IgD-negative memory B cell (primary cell): ENCODE results near the gene MIDN. TPM values are rescaled to one million over a fixed set of nuclear protein-coding genes. Genes with fewer than 3 reads are reported as not detected.
"Not testable (repeated sequence)": the region's sequence is repeated elsewhere in the genome, so short reads cannot be mapped to it uniquely, and the experiment has no call there.

Experiments used
- H3K27ac Mint-ChIP-seq, 3 donors: one replicate each; pipeline ENCODE4 v1.8.0; 2020 to 2022; ENCODE audit warnings: mild to moderate bottlenecking in 3 of 3, mixed read lengths in 3 of 3, moderate library complexity in 1 of 3
- H3K27me3 Mint-ChIP-seq: one replicate; pipeline ENCODE4 v1.8.0; 2021; ENCODE audit warnings: mixed read lengths
- H3K36me3 Mint-ChIP-seq: one replicate; pipeline ENCODE4 v1.8.0; 2020; ENCODE audit warnings: mild to moderate bottlenecking, mixed read lengths
- H3K4me1 Mint-ChIP-seq, 3 donors: one replicate each; pipeline ENCODE4 v1.8.0; 2020 to 2022; ENCODE audit warnings: mixed read lengths in 3 of 3, mild to moderate bottlenecking in 1 of 3
- H3K4me3 Mint-ChIP-seq, 4 donors: one replicate each; pipeline ENCODE4 v1.8.0; 2020 to 2022; ENCODE audit warnings: mild to moderate bottlenecking in 4 of 4, mixed read lengths in 4 of 4, moderate library complexity in 3 of 4
- H3K9me3 Mint-ChIP-seq, 3 donors: one replicate each; pipeline ENCODE4 v1.8.0; 2020 to 2021; ENCODE audit warnings: mixed read lengths in 3 of 3, mild to moderate bottlenecking in 1 of 3
- polyA plus RNA-seq: library from polyadenylated mRNA; unstranded; fragments of 300-500 nt; fragmentation: Illumina TruSeq; gene quantifications from one replicate; pipeline ENCODE4 v1.2.3, GENCODE V29; 2021

Gene MIDN
- polyA plus RNA-seq, 1 donor from 2014 or later: 4.8 TPM

DNA sequence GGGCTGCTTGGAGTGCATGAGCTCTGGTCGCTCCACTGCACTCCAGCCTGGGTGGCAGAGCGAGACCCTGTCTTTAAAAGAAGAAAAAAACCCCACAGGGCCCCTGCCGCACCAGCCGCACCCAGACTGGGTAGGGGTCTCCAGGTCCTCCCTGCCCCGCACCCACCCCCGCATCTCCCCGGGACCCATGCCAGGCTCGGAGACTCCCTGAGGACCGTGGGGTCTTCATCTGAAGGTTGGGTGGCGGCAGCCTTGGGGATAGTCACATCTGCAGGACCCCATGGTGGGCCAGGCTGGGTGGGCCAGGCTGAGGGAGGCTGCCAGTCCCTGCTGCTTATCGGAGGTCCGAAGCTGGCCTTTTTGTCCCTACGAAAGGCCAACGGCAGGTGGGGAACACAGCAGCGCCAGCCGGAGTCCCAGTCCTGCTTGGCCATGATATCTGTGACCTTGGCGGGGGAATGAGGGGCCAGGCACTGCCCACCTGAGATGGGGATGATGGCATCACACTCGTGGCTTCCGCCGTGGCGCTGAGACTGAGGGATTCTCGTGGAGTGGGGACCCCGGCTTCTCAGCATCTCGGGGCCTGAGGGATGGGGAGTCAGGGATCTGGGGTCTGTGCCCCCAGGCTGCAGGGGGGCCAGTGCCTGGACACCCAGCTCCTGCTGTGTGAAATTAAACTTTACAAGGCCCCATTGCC, 48.3 kb downstream of the MIDN start:
- peaks cover 5 to 7% (median 6%) of the 10 kb centered on the region in 3 donors for H3K4me1 Mint-ChIP-seq
- no peak overlapping the region for H3K27ac Mint-ChIP-seq
- H3K36me3 Mint-ChIP-seq: peaks cover 1% of the 10 kb centered on the region
- peak overlapping the region in 1 of 4 donors; percentile 46 for H3K4me3 Mint-ChIP-seq
- H3K9me3 Mint-ChIP-seq: no peaks in the 10 kb centered on the region
- peaks cover 21% of the 10 kb centered on the region for H3K27me3 Mint-ChIP-seq

DNA sequence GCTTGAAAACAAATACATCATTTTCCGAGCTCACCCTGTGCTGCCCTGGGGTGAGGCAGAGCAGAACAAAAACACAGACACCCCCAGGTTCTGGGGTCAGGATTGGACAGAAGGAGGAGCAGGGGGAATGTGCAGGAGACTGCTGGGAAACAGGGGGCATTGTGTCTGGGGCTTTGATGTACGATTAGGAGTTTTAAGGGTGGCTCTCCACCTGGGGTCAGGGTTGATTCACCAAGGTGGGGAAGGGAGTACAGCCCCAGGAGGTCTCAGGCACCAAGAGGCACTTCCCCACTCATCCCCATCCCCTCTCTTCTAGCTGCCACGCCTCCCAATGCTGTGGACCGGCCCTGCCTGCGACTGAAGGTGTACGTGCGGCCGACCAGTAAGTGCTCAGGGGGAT, 49.9 kb downstream of the MIDN start:
- Mint-ChIP-seq H3K36me3 (no peaks in the 10 kb centered on the region), H3K4me1 (peaks cover 0 to 4% (median 0%) of the 10 kb centered on the region in 3 donors), H3K9me3 (no peaks in the 10 kb centered on the region), H3K27me3 (peaks cover 10% of the 10 kb centered on the region), H3K27ac (no peak overlapping the region), H3K4me3 (no peak overlapping the region)

GRCh38 chr19:1299801-1300200, 51.4 kb downstream of the MIDN start:
- peaks cover 6% of the 10 kb centered on the region for H3K27me3 Mint-ChIP-seq
- no peak overlapping the region for H3K4me3 Mint-ChIP-seq
- H3K9me3 Mint-ChIP-seq: no peaks in the 10 kb centered on the region
- no peaks in the 10 kb centered on the region for H3K36me3 Mint-ChIP-seq
- peaks cover 0 to 4% (median 1%) of the 10 kb centered on the region in 3 donors for H3K4me1 Mint-ChIP-seq
- H3K27ac Mint-ChIP-seq: no peak overlapping the region

DNA sequence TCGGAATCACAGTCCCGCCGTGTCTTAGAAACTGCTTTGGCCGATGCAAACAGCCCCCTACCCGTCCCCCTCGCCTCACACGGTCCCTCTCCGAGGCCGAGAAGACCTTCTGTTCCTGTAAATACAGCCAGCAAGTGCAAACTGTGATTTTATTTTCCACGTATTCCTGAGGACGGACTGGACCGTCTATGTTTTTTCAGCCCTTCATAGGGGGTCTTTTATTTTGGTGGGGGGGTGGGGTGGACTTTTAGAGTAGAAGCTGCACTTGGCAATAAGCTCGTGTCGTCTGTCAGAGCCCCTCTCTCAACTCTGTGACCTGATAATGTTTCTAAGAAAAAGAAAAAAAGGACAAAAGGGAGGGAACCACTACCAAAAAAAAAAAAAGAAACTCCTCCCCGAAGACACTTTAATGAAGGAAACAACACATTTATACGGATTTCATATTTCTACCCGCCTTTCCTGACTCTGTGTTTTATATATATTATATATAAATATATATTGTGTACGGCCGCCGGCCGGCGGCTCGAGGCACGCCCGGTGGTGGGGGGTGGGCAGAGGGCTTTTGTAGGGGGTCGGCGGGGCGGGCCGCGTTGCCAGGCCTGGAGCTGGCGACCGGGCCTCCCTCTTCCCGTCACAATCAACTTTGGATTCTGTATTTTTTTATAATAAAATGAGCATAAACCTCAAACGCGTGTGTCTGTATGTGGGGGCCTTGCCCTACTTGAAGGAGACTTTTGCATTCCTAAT, 52.5 kb downstream of the MIDN start:
- Mint-ChIP-seq H3K4me3 (no peak overlapping the region), H3K36me3 (no peaks in the 10 kb centered on the region), H3K27me3 (peaks cover 6% of the 10 kb centered on the region), H3K27ac (no peak overlapping the region), H3K9me3 (no peaks in the 10 kb centered on the region), H3K4me1 (peaks cover 0 to 4% (median 1%) of the 10 kb centered on the region in 3 donors)

- H3K4me1 Mint-ChIP-seq: peaks cover 0 to 4% (median 1%) of the 10 kb centered on the region in 3 donors
- H3K27me3 Mint-ChIP-seq: peaks cover 3% of the 10 kb centered on the region
- no peaks in the 10 kb centered on the region for H3K36me3 Mint-ChIP-seq
- no peak overlapping the region for H3K27ac Mint-ChIP-seq
- H3K9me3 Mint-ChIP-seq: no peaks in the 10 kb centered on the region
- no peak overlapping the region for H3K4me3 Mint-ChIP-seq
Observed at GRCh38 chr19:1302533-1303239, 54.3 kb downstream of the MIDN start.

DNA sequence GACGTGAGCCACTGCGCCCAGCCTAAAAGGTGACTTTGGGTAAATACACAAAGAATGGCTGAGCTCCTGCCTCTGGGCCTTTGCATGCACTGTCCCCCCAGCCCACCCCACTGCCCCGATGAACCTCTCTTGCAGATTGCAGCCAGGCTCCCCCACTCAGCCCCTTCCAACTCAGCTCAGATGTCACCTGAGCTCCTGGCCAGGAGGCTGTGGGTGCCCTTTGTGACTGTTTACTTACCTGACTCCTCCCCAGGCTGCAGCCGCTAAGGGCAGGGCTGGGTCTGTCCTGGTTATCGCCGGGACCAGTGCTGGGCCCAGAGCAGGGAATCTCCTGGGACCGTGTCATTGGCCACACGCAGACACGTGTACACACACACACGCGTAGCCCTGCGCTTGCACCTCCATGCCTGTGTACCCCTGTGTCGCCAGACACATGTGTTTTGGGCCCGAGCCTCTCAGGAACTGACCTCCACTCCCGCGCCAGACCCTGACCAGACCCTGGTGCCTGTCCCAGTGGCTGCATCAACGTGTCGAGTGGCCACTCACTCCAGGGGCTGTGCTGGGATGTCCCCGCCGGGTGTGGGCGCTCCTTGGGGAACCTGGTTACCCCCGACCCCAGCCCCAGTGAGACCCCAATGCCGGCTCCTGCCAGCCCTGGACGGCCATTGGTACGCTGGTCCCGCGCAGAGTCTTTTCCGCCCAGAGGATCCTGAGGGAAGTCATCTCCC, 56.0 kb downstream of the MIDN start:
- Mint-ChIP-seq H3K4me1 (peaks cover 0 to 4% (median 1%) of the 10 kb centered on the region in 3 donors), H3K27ac (no peak overlapping the region), H3K4me3 (no peak overlapping the region), H3K9me3 (no peaks in the 10 kb centered on the region), H3K27me3 (no peaks in the 10 kb centered on the region), H3K36me3 (no peaks in the 10 kb centered on the region)

- not testable (repeated sequence) for H3K27ac Mint-ChIP-seq, H3K27me3 Mint-ChIP-seq, H3K4me3 Mint-ChIP-seq, H3K4me1 Mint-ChIP-seq, H3K36me3 Mint-ChIP-seq, H3K9me3 Mint-ChIP-seq
Observed at GRCh38 chr19:1305354-1305753, 57.0 kb downstream of the MIDN start.

- Mint-ChIP-seq H3K4me3 (peak overlapping the region in 1 of 4 donors; percentile 39), H3K27me3 (no peaks in the 10 kb centered on the region), H3K27ac (peak overlapping the region in 1 of 3 donors; percentile 70), H3K4me1 (peaks cover 0 to 4% (median 1%) of the 10 kb centered on the region in 3 donors), H3K36me3 (no peaks in the 10 kb centered on the region), H3K9me3 (no peaks in the 10 kb centered on the region)
Observed at GRCh38 chr19:1307320-1307719, 58.9 kb downstream of the MIDN start.

- Mint-ChIP-seq H3K9me3 (no peaks in the 10 kb centered on the region), H3K27ac (peak overlapping the region in 1 of 3 donors; percentile 70), H3K4me1 (peaks cover 0 to 4% (median 1%) of the 10 kb centered on the region in 3 donors), H3K4me3 (no peak overlapping the region), H3K36me3 (no peaks in the 10 kb centered on the region), H3K27me3 (no peaks in the 10 kb centered on the region)
Observed at GRCh38 chr19:1307755-1308303, 59.4 kb downstream of the MIDN start.

DNA sequence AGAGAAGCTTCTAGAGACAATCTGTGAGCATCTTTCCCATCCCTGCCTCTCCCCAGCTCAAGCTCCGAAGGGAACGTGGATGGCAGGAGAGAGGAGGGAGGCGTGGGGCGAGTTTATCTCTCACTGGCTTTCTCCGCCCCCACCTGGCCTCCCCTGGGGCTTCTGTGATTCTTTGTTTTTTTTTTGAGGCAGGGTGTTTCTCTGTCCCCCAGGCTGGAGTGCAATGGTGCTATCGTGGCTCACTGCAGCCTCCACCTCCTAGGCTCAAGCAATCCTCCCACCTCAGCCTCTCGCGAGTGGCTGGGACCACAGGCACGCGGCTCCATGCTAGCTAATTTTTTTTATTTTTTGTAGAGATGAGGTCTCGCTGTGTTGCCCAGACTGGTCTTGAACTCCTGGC, 60.3 kb downstream of the MIDN start:
- no peaks in the 10 kb centered on the region for H3K4me1 Mint-ChIP-seq
- no peak overlapping the region for H3K4me3 Mint-ChIP-seq
- H3K27me3 Mint-ChIP-seq: peaks cover 1% of the 10 kb centered on the region
- H3K27ac Mint-ChIP-seq: no peak overlapping the region
- H3K9me3 Mint-ChIP-seq: no peaks in the 10 kb centered on the region
- no peaks in the 10 kb centered on the region for H3K36me3 Mint-ChIP-seq

Other genes with a start within 250 kb of the MIDN start
- not detected for gene GRIN3B, start 248.2 kb upstream of the MIDN start, polyA plus RNA-seq
- gene TMEM259, start 227.5 kb upstream of the MIDN start, polyA plus RNA-seq: 82.6 TPM
- not detected for gene RNU6-2, start 227.1 kb upstream of the MIDN start, polyA plus RNA-seq
- 596 TPM for gene CNN2, start 222.0 kb upstream of the MIDN start, polyA plus RNA-seq
- gene ABCA7, start 208.5 kb upstream of the MIDN start, polyA plus RNA-seq: 21.4 TPM
- 391 TPM for gene ARHGAP45, start 181.4 kb upstream of the MIDN start, polyA plus RNA-seq
- gene POLR2E, start 153.2 kb upstream of the MIDN start, polyA plus RNA-seq: 237 TPM
- gene GPX4, start 144.6 kb upstream of the MIDN start, polyA plus RNA-seq: 460 TPM
- 2.1 TPM for gene SBNO2, start 74.3 kb upstream of the MIDN start, polyA plus RNA-seq
- 14.9 TPM for gene STK11, start 42.8 kb upstream of the MIDN start, polyA plus RNA-seq
- not detected for gene CBARP, start 10.6 kb upstream of the MIDN start, polyA plus RNA-seq
- 339 TPM for gene ATP5F1D, start 6.8 kb upstream of the MIDN start, polyA plus RNA-seq
- gene CIRBP, start 20.7 kb downstream of the MIDN start, polyA plus RNA-seq: 377 TPM
- gene FAM174C, start 26.9 kb downstream of the MIDN start, polyA plus RNA-seq: 115 TPM
- gene EFNA2, start 37.3 kb downstream of the MIDN start, polyA plus RNA-seq: not detected
- gene NDUFS7, start 135.3 kb downstream of the MIDN start, polyA plus RNA-seq: 233 TPM
- 14.3 TPM for gene GAMT, start 153.0 kb downstream of the MIDN start, polyA plus RNA-seq
- gene DAZAP1, start 159.0 kb downstream of the MIDN start, polyA plus RNA-seq: 7.2 TPM
- 3,226 TPM for gene RPS15, start 189.8 kb downstream of the MIDN start, polyA plus RNA-seq
- gene APC2, start 201.5 kb downstream of the MIDN start, polyA plus RNA-seq: 0.16 TPM
- gene C19orf25, start 230.6 kb downstream of the MIDN start, polyA plus RNA-seq: 51.1 TPM
- gene PCSK4, start 241.8 kb downstream of the MIDN start, polyA plus RNA-seq: not detected
- 0.24 TPM for gene REEP6, start 242.6 kb downstream of the MIDN start, polyA plus RNA-seq